GM12864 (cell line): ENCODE results near the gene NHLRC4.
A peak's percentile ranks its signal among the peaks of the same experiment; 100 is the strongest.

Experiments
- DNase-seq: peaks from one replicate; pipeline ENCODE4 v3.0.0-alpha.2; 2011; ENCODE audit warnings: low read depth
- H3K4me3 ChIP-seq: 2 replicates; pipeline ENCODE4 v1.5.1; 2011; ENCODE audit warnings: mild to moderate bottlenecking, low read depth, low read length, control low read depth
- CTCF ChIP-seq: IDR thresholded peaks from 2 replicates; pipeline ENCODE4 v1.5.1; 2011; ENCODE audit warnings: low read depth, mild to moderate bottlenecking, moderate library complexity, low read length, control low read depth, inconsistent platforms; ENCODE audit errors: missing control alignments

NHLRC4 gene

GRCh38 chr16:534135-534534 lies 32.7 kb upstream of the NHLRC4 start:
- TF ChIP-seq CTCF: no peak
- no peak for DNase-seq
- H3K4me3 ChIP-seq: no peak overlapping the region

- no peak overlapping the region for H3K4me3 ChIP-seq
- no peak for DNase-seq
- no peak for TF ChIP-seq CTCF
Measured at GRCh38 chr16:534856-535445, 31.9 kb upstream of the NHLRC4 start.

- H3K4me3 ChIP-seq: no peak overlapping the region
- TF ChIP-seq CTCF: no peak
- no peak for DNase-seq
Measured at GRCh38 chr16:535446-536405, 31.1 kb upstream of the NHLRC4 start.

- H3K4me3 ChIP-seq: no peak overlapping the region
- TF ChIP-seq CTCF: no peak
- no peak for DNase-seq
Measured at GRCh38 chr16:536746-537145, 30.1 kb upstream of the NHLRC4 start.

GRCh38 chr16:537415-538335 lies 29.1 kb upstream of the NHLRC4 start:
- peak; percentile 5 for TF ChIP-seq CTCF
- no peak overlapping the region for H3K4me3 ChIP-seq
- DNase-seq: no peak

GRCh38 chr16:539901-540530 lies 26.8 kb upstream of the NHLRC4 start:
- TF ChIP-seq CTCF: no peak
- no peak for DNase-seq
- no peak overlapping the region for H3K4me3 ChIP-seq
